HCT116 (cell line): ENCODE measurements around the gene COX6A2. TPM values are rescaled to one million over a fixed set of nuclear protein-coding genes. Genes with fewer than 3 reads are reported as not detected.
A peak's percentile ranks its signal among the peaks of the same experiment; 100 is the strongest.

Source experiments
- ATAC-seq: fragments of 200-7000 bp; cut with Tn5 transposase; 2 replicates; pipeline ENCODE4 v1.9.1; 2020; ENCODE audit warnings: mild to moderate bottlenecking, moderate library complexity
- BruUV-seq: library from RNA; stranded (reverse); fragments of 400-500 nt; replicated peaks from 2 replicates; lab custom pipeline; 2021; lab: Mats Ljungman, UMichigan
- CTCF ChIA-PET: fragments of 300-600 bp; sonication (Branson Sonifier 250); formaldehyde crosslinking; loops from one replicate; lab custom pipeline; 2021; ENCODE audit warnings: antibody characterized with exemption; lab: Charles Lee
- POLR2A ChIA-PET: fragments of 300-600, 350-600 bp; sonication (Branson Sonifier 250); formaldehyde crosslinking; loops from one replicate; lab custom pipeline; 2021; ENCODE audit warnings: antibody characterized with exemption; lab: Charles Lee
- RAD21 ChIA-PET, 2 experiments: fragments of 300-600 bp; sonication (Branson Sonifier 250); formaldehyde crosslinking; loops; one replicate each; lab custom pipeline; 2023; ENCODE audit warnings: low total read pairs in 2 of 2; ENCODE audit not compliant: uncharacterized antibody in 2 of 2, unreplicated experiment in 2 of 2, low non-redundant PET in 1 of 2; lab: Charles Lee
- DNase-seq: peaks from one replicate; pipeline ENCODE4 v3.0.0-alpha.2; 2010; ENCODE audit warnings: low read depth, low spot score
- H2AFZ ChIP-seq: fragments of 200-600 bp; shearing (Covaris generic), sonication (generic); 2 replicates; pipeline ENCODE4 v1.6.1; 2017; ENCODE audit warnings: low read depth, mixed run types, mixed read lengths, antibody characterized with exemption, low read length; ENCODE audit not compliant: poor library complexity, severe bottlenecking
- H3K27ac ChIP-seq: 2 replicates; pipeline ENCODE4 v1.5.1; 2012; ENCODE audit warnings: low read depth, low read length
- H3K27me3 ChIP-seq: fragments of 200-600 bp; sonication (generic); 2 replicates; pipeline ENCODE4 v1.6.1; 2016; ENCODE audit warnings: mixed run types, low read length, mixed read lengths; ENCODE audit not compliant: insufficient read depth
- H3K36me3 ChIP-seq, 2 experiments: fragments of 200-500 bp in 1 of 2; fragments of 200-600 bp in 1 of 2; sonication (Bioruptor generic) in 1 of 2; sonication (generic) in 1 of 2; 2 replicates each; pipeline versions ENCODE4 v1.5.1 to v1.6.1; 2014 to 2016; ENCODE audit warnings: low read length in 2 of 2, inconsistent platforms in 1 of 2, mixed read lengths in 1 of 2, mixed run types in 1 of 2; ENCODE audit not compliant: insufficient read depth in 2 of 2, control insufficient read depth in 1 of 2
- H3K4me1 ChIP-seq, 2 experiments: fragments of 200-600 bp in 1 of 2; sonication (generic) in 1 of 2; 2 replicates each; pipeline versions ENCODE4 v1.5.1 to v1.6.1; 2012 to 2017; ENCODE audit warnings: low read length in 2 of 2, inconsistent platforms in 1 of 2, mild to moderate bottlenecking in 1 of 2, mixed read lengths in 1 of 2, mixed run types in 1 of 2, moderate library complexity in 1 of 2; ENCODE audit not compliant: insufficient read depth in 2 of 2, control insufficient read depth in 1 of 2
- H3K4me2 ChIP-seq: fragments of 200-600 bp; sonication (generic); 2 replicates; pipeline ENCODE4 v1.6.1; 2017; ENCODE audit warnings: mixed run types, low read length, mixed read lengths
- H3K4me3 ChIP-seq, 2 experiments: fragments of 200-600 bp in 1 of 2; sonication (generic) in 1 of 2; replicated peaks in 1 of 2; 2 replicates each; pipeline ENCODE4 v1.5.1; 2011 to 2016; ENCODE audit warnings: low read length in 2 of 2, control low read depth in 1 of 2, low read depth in 1 of 2, mild to moderate bottlenecking in 1 of 2, mixed read lengths in 1 of 2, mixed run types in 1 of 2
- H3K79me2 ChIP-seq: fragments of 200-600 bp; sonication (generic); 2 replicates; pipeline ENCODE4 v1.6.1; 2017; ENCODE audit warnings: mild to moderate bottlenecking, mixed run types, low read length, moderate library complexity, mixed read lengths; ENCODE audit not compliant: insufficient read depth
- H3K9ac ChIP-seq: fragments of 200-600 bp; sonication (generic); 2 replicates; pipeline ENCODE4 v1.6.1; 2016; ENCODE audit warnings: low read length, mixed read lengths
- H3K9me2 ChIP-seq: fragments of 200-600 bp; sonication (generic), shearing (Covaris generic); 2 replicates; pipeline ENCODE4 v1.6.1; 2017; ENCODE audit warnings: mixed run types, mild to moderate bottlenecking, moderate library complexity; ENCODE audit not compliant: insufficient read depth
- H3K9me3 ChIP-seq, 2 experiments: fragments of 200-500 bp in 1 of 2; fragments of 200-600 bp in 1 of 2; sonication (Bioruptor generic) in 1 of 2; sonication (generic) in 1 of 2; 2 replicates each; pipeline ENCODE4 v1.6.1; 2014 to 2017; ENCODE audit warnings: low read length in 2 of 2, mixed read lengths in 2 of 2, inconsistent platforms in 1 of 2, low read depth in 1 of 2, mild to moderate bottlenecking in 1 of 2, mixed run types in 1 of 2, moderate library complexity in 1 of 2; ENCODE audit not compliant: control insufficient read depth in 1 of 2, insufficient read depth in 1 of 2
- H4K20me1 ChIP-seq: fragments of 200-600 bp; sonication (generic), shearing (Covaris generic); 2 replicates; pipeline ENCODE4 v1.6.1; 2017; ENCODE audit warnings: mixed run types, mild to moderate bottlenecking, moderate library complexity; ENCODE audit not compliant: insufficient read depth
- CBX3 ChIP-seq: IDR thresholded peaks from 2 replicates; pipeline ENCODE4 v1.6.1; 2012; ENCODE audit warnings: low read depth
- CEBPB ChIP-seq: IDR thresholded peaks from 2 replicates; pipeline ENCODE4 v1.6.1; 2012; ENCODE audit warnings: low read depth
- CTCF ChIP-seq, 3 experiments: fragments of 200-600 bp in 1 of 3; sonication (generic) in 1 of 3; IDR thresholded peaks in 2 of 3; conservative IDR thresholded peaks in 1 of 3; 2 replicates each; pipeline ENCODE4 v1.5.1; 2012 to 2017; ENCODE audit warnings: low read depth in 2 of 3, low read length in 2 of 3, antibody characterized with exemption in 1 of 3, borderline replicate concordance in 1 of 3, control low read depth in 1 of 3, mild to moderate bottlenecking in 1 of 3, mixed read lengths in 1 of 3, mixed run types in 1 of 3, moderate library complexity in 1 of 3; ENCODE audit not compliant: insufficient read depth in 1 of 3
- EGR1 ChIP-seq: IDR thresholded peaks from 2 replicates; pipeline ENCODE4 v1.6.1; 2012; ENCODE audit warnings: low read depth
- ELF1 ChIP-seq: IDR thresholded peaks from 2 replicates; pipeline ENCODE4 v1.6.1; 2012; ENCODE audit warnings: low read depth, borderline replicate concordance
- EZH2 ChIP-seq: fragments of 200-600 bp; sonication (generic); IDR thresholded peaks from 2 replicates; pipeline ENCODE4 v1.6.1; 2017; ENCODE audit warnings: antibody characterized with exemption, mixed run types
- EZH2phosphoT487 ChIP-seq: fragments of 200-600 bp; IDR thresholded peaks from 2 replicates; pipeline ENCODE4 v1.6.1; 2018; ENCODE audit warnings: antibody characterized with exemption, borderline replicate concordance
- FOSL1 ChIP-seq: IDR thresholded peaks from 2 replicates; pipeline ENCODE4 v1.6.1; 2012; ENCODE audit warnings: low read depth
- JUND ChIP-seq: IDR thresholded peaks from 2 replicates; pipeline ENCODE4 v1.6.1; 2012
- POLR2A ChIP-seq: IDR thresholded peaks from 2 replicates; pipeline ENCODE4 v1.7.0; 2011; ENCODE audit warnings: borderline replicate concordance; ENCODE audit not compliant: insufficient read depth, insufficient read length; ENCODE audit errors: extremely low read depth
- POLR2AphosphoS5 ChIP-seq: IDR thresholded peaks from 2 replicates; pipeline ENCODE4 v1.6.1; 2011; ENCODE audit warnings: mild to moderate bottlenecking, low read depth, low read length, moderate library complexity
- RAD21 ChIP-seq: IDR thresholded peaks from 2 replicates; pipeline ENCODE4 v1.6.1; 2012; ENCODE audit warnings: low read depth, mild to moderate bottlenecking
- SP1 ChIP-seq: IDR thresholded peaks from 2 replicates; pipeline ENCODE4 v1.6.1; 2012; ENCODE audit warnings: low read depth
- SRF ChIP-seq: IDR thresholded peaks from 2 replicates; pipeline ENCODE4 v1.6.1; 2012; ENCODE audit warnings: low read depth
- TCF7L2 ChIP-seq: IDR thresholded peaks from 2 replicates; pipeline ENCODE4 v1.7.0; 2011; ENCODE audit warnings: borderline replicate concordance, inconsistent platforms; ENCODE audit not compliant: insufficient read depth, insufficient read length; ENCODE audit errors: extremely low read depth
- YY1 ChIP-seq: IDR thresholded peaks from 2 replicates; pipeline ENCODE4 v1.6.1; 2011; ENCODE audit warnings: low read length, low read depth, moderate library complexity, mild to moderate bottlenecking; ENCODE audit not compliant: insufficient replicate concordance; ENCODE audit errors: extremely low read depth
- ZFX ChIP-seq: fragments of 450-650 bp; IDR thresholded peaks from 2 replicates; pipeline ENCODE4 v1.6.1; 2017
- ZNF274 ChIP-seq: fragments of 200-500 bp; sonication (Bioruptor generic); IDR thresholded peaks from 2 replicates; pipeline ENCODE4 v1.6.1; 2014; ENCODE audit warnings: mild to moderate bottlenecking, low read depth, low read length, inconsistent platforms
- intact Hi-C: fragments of 100-400 bp; cut with micrococcal nuclease; formaldehyde crosslinking; loops from 2 replicates; pipeline ENCODE4 v1.10.0; 2022
- total RNA-seq: library from RNA; stranded (reverse); gene quantifications from one replicate; pipeline ENCODE4 v1.2.1, GENCODE V29; 2021; ENCODE audit not compliant: unreplicated experiment
- TF ChIP-seq, protein P1 (sequence below): IDR thresholded peaks from 2 replicates; pipeline ENCODE4 v1.6.1; 2011; ENCODE audit warnings: mild to moderate bottlenecking, low read length, moderate library complexity; ENCODE audit not compliant: insufficient replicate concordance; ENCODE audit errors: extremely low read depth
- TF ChIP-seq, protein P2 (sequence below): IDR thresholded peaks from 2 replicates; pipeline ENCODE4 v1.6.1; 2012

The COX6A2 gene
- total RNA-seq, 1 experiment from 2014 or later = not detected

DNA sequence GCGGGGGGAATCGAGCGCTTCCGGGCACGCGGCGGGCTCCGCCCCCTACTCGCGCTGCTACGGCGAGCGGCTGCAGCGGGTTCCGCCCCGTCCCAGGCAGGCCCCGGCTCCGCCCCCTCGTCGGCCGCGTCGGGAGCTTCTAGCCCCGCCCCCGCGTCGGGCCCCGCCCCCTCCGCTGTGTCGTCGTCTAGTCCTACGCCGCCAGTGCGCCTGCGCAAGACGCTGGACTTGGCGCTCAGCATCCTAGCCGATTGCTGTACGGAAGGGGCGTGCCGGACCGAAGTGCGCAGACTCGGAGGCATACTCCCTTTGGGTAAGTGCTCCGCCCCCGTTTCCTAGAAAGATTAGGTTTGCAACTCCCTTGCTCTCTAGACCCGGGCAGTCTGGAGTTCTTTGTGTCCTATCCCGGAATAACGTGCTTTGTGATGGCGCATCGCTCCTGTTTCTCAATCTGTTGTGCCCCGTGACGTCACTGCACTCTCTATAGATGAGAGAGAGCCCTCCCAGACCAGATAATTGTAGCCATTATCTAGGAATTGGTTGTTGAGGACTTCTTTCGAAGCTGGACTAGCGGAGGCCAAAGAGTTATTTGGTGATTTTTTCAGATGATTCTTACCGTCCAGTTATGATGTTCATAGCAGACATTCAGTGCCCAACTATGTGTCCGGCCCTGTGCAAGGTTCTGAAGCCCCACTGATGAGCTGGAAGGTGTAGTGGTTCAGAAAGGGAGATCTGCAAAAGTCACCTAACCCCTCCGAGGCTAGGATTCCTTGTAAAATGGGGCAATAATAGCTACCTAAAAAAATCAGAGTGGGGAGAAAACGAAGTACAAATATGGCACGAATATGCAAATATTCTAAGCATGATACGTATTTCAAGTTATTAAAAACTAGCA lies 31.8 kb upstream of the COX6A2 start:
- ATAC-seq (peak; percentile 85), DNase-seq (peak; percentile 98)
- H3K4me3 ChIP-seq = peak overlapping the region; percentile 70 to 90
- H2AFZ ChIP-seq = no peak overlapping the region
- no peaks in the 10 kb centered on the region for H3K9me2 ChIP-seq
- H3K9ac ChIP-seq = peak overlapping the region; percentile 86
- H3K79me2 ChIP-seq = peaks cover 34% of the 10 kb centered on the region
- peak overlapping the region; percentile 84 for H3K4me2 ChIP-seq
- ChIA-PET POLR2A (interaction anchor here (0.7 to 2.1 kb wide), 8 partner anchors 8 to 414 kb away, joined by 4 to 12 read pairs (median 6); partner anchors contain the start of genes FUS, KAT8, RUSF1 and ZNF267), CTCF (interaction anchor here (0.8 to 3.4 kb wide), 19 partner anchors 8 to 506 kb away, joined by 3 to 32 read pairs (median 7); partner anchors contain the start of genes HSD3B7, KAT8, TGFB1I1 and ZNF267), RAD21 (interaction anchor here in 1 of 2 experiments (0.6 to 1.1 kb wide), 2 partner anchors 342 to 506 kb away, joined by 3 to 4 read pairs; no protein-coding TSS in a partner anchor)
- H3K4me1 ChIP-seq = peaks cover 3 to 39% of the 10 kb centered on the region in 2 experiments; a peak in 3 of 4 replicates
- H3K27me3 ChIP-seq = no peaks in the 10 kb centered on the region
- intact Hi-C loops = loop anchor here (2.0 to 10.0 kb wide), 5 partner anchors 237 to 409 kb away; partner anchors contain the start of genes PRSS8, PYDC1, TRIM72 and ZNF646
- no peaks in the 10 kb centered on the region for H3K9me3 ChIP-seq
- no peaks in the 10 kb centered on the region for H3K36me3 ChIP-seq
- BruUV-seq = no TSS peak
- peak overlapping the region; percentile 97 for H3K27ac ChIP-seq
- H4K20me1 ChIP-seq = no peaks in the 10 kb centered on the region
- TF ChIP-seq EZH2phosphoT487 = no peak
- TF ChIP-seq CTCF (IDR thresholded peaks at IDR 0.05 in 2 of 3, conservative IDR thresholded peaks at IDR 0.05 in 1 of 3; ENCODE audit: borderline replicate concordance in 1 of 3, insufficient read depth in 1 of 3, low read depth in 2 of 3, low read length in 2 of 3) = no peak
- no peak for TF ChIP-seq FOSL1
- TF ChIP-seq SP1 = peak; percentile 25; the same call in 1 of the 2 replicates
- TF ChIP-seq RAD21 = no peak
- no peak for TF ChIP-seq JUND
- peak; percentile 81 for TF ChIP-seq POLR2AphosphoS5
- no peak for TF ChIP-seq TCF7L2
- TF ChIP-seq ELF1 = no peak; the same call in 1 of the 2 replicates
- TF ChIP-seq ZFX = no peak
- TF ChIP-seq YY1 = no peak
- peak; percentile 3; the same call in 1 of the 2 replicates for TF ChIP-seq CBX3
- peak; percentile 16; the same call in 1 of the 2 replicates for TF ChIP-seq CEBPB
- TF ChIP-seq, protein P1, sequence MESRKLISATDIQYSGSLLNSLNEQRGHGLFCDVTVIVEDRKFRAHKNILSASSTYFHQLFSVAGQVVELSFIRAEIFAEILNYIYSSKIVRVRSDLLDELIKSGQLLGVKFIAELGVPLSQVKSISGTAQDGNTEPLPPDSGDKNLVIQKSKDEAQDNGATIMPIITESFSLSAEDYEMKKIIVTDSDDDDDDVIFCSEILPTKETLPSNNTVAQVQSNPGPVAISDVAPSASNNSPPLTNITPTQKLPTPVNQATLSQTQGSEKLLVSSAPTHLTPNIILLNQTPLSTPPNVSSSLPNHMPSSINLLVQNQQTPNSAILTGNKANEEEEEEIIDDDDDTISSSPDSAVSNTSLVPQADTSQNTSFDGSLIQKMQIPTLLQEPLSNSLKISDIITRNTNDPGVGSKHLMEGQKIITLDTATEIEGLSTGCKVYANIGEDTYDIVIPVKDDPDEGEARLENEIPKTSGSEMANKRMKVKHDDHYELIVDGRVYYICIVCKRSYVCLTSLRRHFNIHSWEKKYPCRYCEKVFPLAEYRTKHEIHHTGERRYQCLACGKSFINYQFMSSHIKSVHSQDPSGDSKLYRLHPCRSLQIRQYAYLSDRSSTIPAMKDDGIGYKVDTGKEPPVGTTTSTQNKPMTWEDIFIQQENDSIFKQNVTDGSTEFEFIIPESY = no peak
- no peak for TF ChIP-seq EZH2
- TF ChIP-seq, protein P2, sequence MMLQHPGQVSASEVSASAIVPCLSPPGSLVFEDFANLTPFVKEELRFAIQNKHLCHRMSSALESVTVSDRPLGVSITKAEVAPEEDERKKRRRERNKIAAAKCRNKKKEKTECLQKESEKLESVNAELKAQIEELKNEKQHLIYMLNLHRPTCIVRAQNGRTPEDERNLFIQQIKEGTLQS = no peak
- TF ChIP-seq ZNF274 = no peak
- no peak for TF ChIP-seq SRF
- peak; percentile 84 for TF ChIP-seq EGR1
- peak; percentile 70 for TF ChIP-seq POLR2A
